Neuronal stem cell (in vitro differentiated cells): ENCODE measurements around the gene GRIK5.
A peak's percentile ranks its signal among the peaks of the same experiment; 100 is the strongest.

ENCODE experiments used
- DNase-seq: peaks from one replicate; pipeline ENCODE4 v3.0.0-alpha.2; 2013; ENCODE audit warnings: low spot score
- H2AFZ ChIP-seq: one replicate; pipeline ENCODE4 v1.6.1; 2013; ENCODE audit warnings: mild to moderate bottlenecking, low read length, inconsistent platforms
- H2AK5ac ChIP-seq: 2 replicates; pipeline ENCODE4 v1.6.1; 2013; ENCODE audit warnings: low read depth, mild to moderate bottlenecking, inconsistent platforms, low read length, moderate library complexity, mixed read lengths
- H2BK120ac ChIP-seq: 2 replicates; pipeline ENCODE4 v1.6.1; 2013; ENCODE audit warnings: low read depth, mild to moderate bottlenecking, inconsistent platforms, low read length, moderate library complexity, mixed read lengths
- H2BK12ac ChIP-seq: one replicate; pipeline ENCODE4 v1.6.1; 2013; ENCODE audit warnings: low read length, inconsistent platforms
- H2BK15ac ChIP-seq: 2 replicates; pipeline ENCODE4 v1.6.1; 2013; ENCODE audit warnings: mild to moderate bottlenecking, low read length, inconsistent platforms, mixed read lengths
- H2BK5ac ChIP-seq: one replicate; pipeline ENCODE4 v1.6.1; 2013; ENCODE audit warnings: inconsistent platforms, mild to moderate bottlenecking, low read length, moderate library complexity
- H3K14ac ChIP-seq: one replicate; pipeline ENCODE4 v1.6.1; 2013; ENCODE audit warnings: low read length, inconsistent platforms
- H3K18ac ChIP-seq: 2 replicates; pipeline ENCODE4 v1.6.1; 2013; ENCODE audit warnings: low read length, inconsistent platforms
- H3K23ac ChIP-seq: 2 replicates; pipeline ENCODE4 v1.6.1; 2013; ENCODE audit warnings: low read depth, mild to moderate bottlenecking, mixed read lengths, low read length, inconsistent platforms; ENCODE audit not compliant: poor library complexity
- H3K27ac ChIP-seq: replicated peaks from 3 replicates; pipeline ENCODE4 v1.5.1; 2013; ENCODE audit warnings: low read length, inconsistent platforms
- H3K27me3 ChIP-seq, 3 experiments: 2 replicates each; pipeline ENCODE4 v1.6.1; 2013; ENCODE audit warnings: low read length in 3 of 3, mild to moderate bottlenecking in 2 of 3, inconsistent platforms in 1 of 3, low read depth in 1 of 3, mixed read lengths in 1 of 3, moderate library complexity in 1 of 3; ENCODE audit not compliant: control insufficient read depth in 3 of 3, insufficient read depth in 3 of 3
- H3K36me3 ChIP-seq, 2 donors: replicated peaks in 1 of 2; 2 replicates each; pipeline ENCODE4 v1.6.1; 2013; ENCODE audit warnings: low read length in 2 of 2; ENCODE audit not compliant: control insufficient read depth in 2 of 2, insufficient read depth in 2 of 2
- H3K4ac ChIP-seq: 2 replicates; pipeline ENCODE4 v1.6.1; 2013; ENCODE audit warnings: inconsistent platforms, mild to moderate bottlenecking, low read length, moderate library complexity
- H3K4me1 ChIP-seq, 2 donors: 1 replicate in 1 of 2; 2 replicates in 1 of 2; pipeline ENCODE4 v1.6.1; 2013; ENCODE audit warnings: low read length in 2 of 2, low read depth in 1 of 2; ENCODE audit not compliant: control insufficient read depth in 2 of 2, insufficient read depth in 1 of 2
- H3K4me2 ChIP-seq: one replicate; pipeline ENCODE4 v1.6.1; 2013; ENCODE audit warnings: mild to moderate bottlenecking, low read length, inconsistent platforms; ENCODE audit not compliant: insufficient read depth, poor library complexity, severe bottlenecking
- H3K4me3 ChIP-seq, 2 donors: 2 replicates each; pipeline ENCODE4 v1.5.1; 2013; ENCODE audit warnings: low read length in 2 of 2, mild to moderate bottlenecking in 2 of 2, inconsistent platforms in 1 of 2, moderate library complexity in 1 of 2
- H3K79me1 ChIP-seq: one replicate; pipeline ENCODE4 v1.6.1; 2013; ENCODE audit warnings: low read depth, mild to moderate bottlenecking, inconsistent platforms, low read length, moderate library complexity
- H3K9ac ChIP-seq: one replicate; pipeline ENCODE4 v1.6.1; 2013; ENCODE audit warnings: mild to moderate bottlenecking, low read depth, low read length, inconsistent platforms; ENCODE audit not compliant: poor library complexity
- H3K9me3 ChIP-seq, 2 donors: replicated peaks in 1 of 2; 2 replicates each; pipeline versions ENCODE3 to v1.6.1; 2013; ENCODE audit warnings: low read length in 2 of 2, mild to moderate bottlenecking in 2 of 2, inconsistent platforms in 1 of 2, low read depth in 1 of 2, mixed read lengths in 1 of 2, moderate library complexity in 1 of 2; ENCODE audit not compliant: control insufficient read depth in 2 of 2, insufficient read depth in 1 of 2
- H4K8ac ChIP-seq: one replicate; pipeline ENCODE4 v1.6.1; 2013; ENCODE audit warnings: low read depth, mild to moderate bottlenecking, inconsistent platforms, low read length, moderate library complexity
- H4K91ac ChIP-seq: one replicate; pipeline ENCODE4 v1.6.1; 2013; ENCODE audit warnings: low read length, low read depth, mild to moderate bottlenecking, inconsistent platforms; ENCODE audit not compliant: poor library complexity
- WGBS, 2 donors: extraction: QIAGEN DNeasy Blood & Tissue Kit; methylation state at CpG; one replicate each; pipeline ENCODE4 v1.1.7; 2013; ENCODE audit warnings: missing lambda C conversion rate in 2 of 2, mixed read lengths in 1 of 2; ENCODE audit not compliant: insufficient read length in 2 of 2, insufficient replicate concordance in 1 of 2; ENCODE audit errors: extremely low coverage in 2 of 2; 5-methylcytosine and 5-hydroxymethylcytosine counted together

The GRIK5 gene

GRCh38 chr19:42062381-42062780, 7.6 kb downstream of the GRIK5 start:
- peaks cover 0 to 4% of the 10 kb centered on the region in 2 donors for H3K4me1 ChIP-seq
- H2AK5ac ChIP-seq: no peak overlapping the region
- no peak overlapping the region for H3K4me3 ChIP-seq
- peaks cover 0 to 39% of the 10 kb centered on the region in 2 donors for H3K36me3 ChIP-seq
- H2BK15ac ChIP-seq: no peak overlapping the region
- no peak overlapping the region for H4K91ac ChIP-seq
- H2BK12ac ChIP-seq: no peak overlapping the region
- H2AFZ ChIP-seq: no peak overlapping the region
- no peak overlapping the region for H3K14ac ChIP-seq
- H3K9me3 ChIP-seq: no peaks in the 10 kb centered on the region
- H3K4me2 ChIP-seq: no peak overlapping the region
- H2BK120ac ChIP-seq: no peak overlapping the region
- WGBS, 2 donors: no CpG with 5 or more reads among the region's 16 CpGs
- no peak overlapping the region for H4K8ac ChIP-seq
- no peak for DNase-seq
- H3K27ac ChIP-seq: no peak overlapping the region
- H3K27me3 ChIP-seq: peaks cover 0 to 4% (median 0%) of the 10 kb centered on the region in 3 experiments
- H3K9ac ChIP-seq: no peak overlapping the region
- no peak overlapping the region for H3K23ac ChIP-seq
- H3K18ac ChIP-seq: no peak overlapping the region
- H3K79me1 ChIP-seq: peaks cover 8% of the 10 kb centered on the region
- H2BK5ac ChIP-seq: no peak overlapping the region
- no peak overlapping the region for H3K4ac ChIP-seq

DNA sequence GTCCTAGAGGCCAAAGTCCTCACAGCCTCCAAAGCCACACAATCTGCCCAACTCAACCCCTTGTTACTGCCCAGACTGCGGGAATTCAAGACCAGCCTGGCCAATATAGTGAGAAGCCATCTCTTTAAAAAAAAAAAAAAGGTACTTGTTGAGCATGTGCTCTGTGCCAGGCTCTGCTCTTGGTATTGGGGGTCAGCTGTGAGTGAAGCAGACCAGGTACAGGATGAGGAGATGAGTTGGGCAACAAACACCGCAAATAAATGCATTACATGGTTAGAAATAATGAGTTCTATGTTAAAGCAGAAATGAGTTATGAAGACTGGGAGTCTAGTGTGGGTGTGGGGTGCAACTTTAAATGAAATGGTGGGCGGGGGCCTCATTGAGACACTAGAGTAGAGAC, 9.9 kb downstream of the GRIK5 start:
- Histone ChIP-seq H3K27ac (no peak overlapping the region), H3K4ac (no peak overlapping the region), H3K23ac (no peak overlapping the region), H3K9ac (no peak overlapping the region), H2BK120ac (no peak overlapping the region), H3K36me3 (peaks cover 0 to 46% of the 10 kb centered on the region in 2 donors), H3K4me1 (no peaks in the 10 kb centered on the region), H4K8ac (no peak overlapping the region), H3K14ac (no peak overlapping the region), H4K91ac (no peak overlapping the region), H3K4me3 (no peak overlapping the region), H3K18ac (no peak overlapping the region), H2AFZ (no peak overlapping the region), H2BK5ac (no peak overlapping the region), H3K79me1 (no peaks in the 10 kb centered on the region), H2BK15ac (no peak overlapping the region), H2BK12ac (no peak overlapping the region), H3K9me3 (no peaks in the 10 kb centered on the region), H3K27me3 (no peaks in the 10 kb centered on the region), H3K4me2 (no peak overlapping the region), H2AK5ac (no peak overlapping the region)
- no CpG with 5 or more reads among the region's 3 CpGs for WGBS, 2 donors
- DNase-seq: no peak

DNA sequence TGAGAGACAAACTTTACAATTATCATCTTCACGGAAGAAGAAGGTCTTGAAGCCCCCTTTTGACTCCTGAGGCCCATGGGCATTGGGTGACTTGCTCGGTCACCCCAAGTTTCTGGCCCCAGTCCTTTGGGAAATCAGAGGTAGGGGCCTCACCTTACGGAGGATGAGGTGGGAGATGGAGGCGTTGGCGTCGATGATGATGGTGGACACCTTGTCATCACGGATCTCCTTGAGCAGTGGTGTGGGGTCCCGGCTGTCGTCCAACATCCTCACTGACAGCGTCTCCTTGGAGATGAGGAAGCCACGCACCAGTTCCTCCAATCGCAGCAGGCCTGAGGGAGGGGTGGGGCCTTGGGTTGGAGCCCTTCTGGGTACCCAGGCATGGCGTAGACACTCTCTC, 10.8 kb downstream of the GRIK5 start:
- no peak overlapping the region for H3K23ac ChIP-seq
- WGBS, 2 donors: no CpG with 5 or more reads among the region's 13 CpGs
- H2BK12ac ChIP-seq: no peak overlapping the region
- no peaks in the 10 kb centered on the region for H3K4me1 ChIP-seq
- H3K79me1 ChIP-seq: no peaks in the 10 kb centered on the region
- H2AFZ ChIP-seq: no peak overlapping the region
- H2BK120ac ChIP-seq: no peak overlapping the region
- no peak overlapping the region for H2AK5ac ChIP-seq
- H3K27ac ChIP-seq: no peak overlapping the region
- no peaks in the 10 kb centered on the region for H3K9me3 ChIP-seq
- H3K4me2 ChIP-seq: no peak overlapping the region
- no peak overlapping the region for H4K8ac ChIP-seq
- no peak overlapping the region for H3K14ac ChIP-seq
- H3K4me3 ChIP-seq: peak overlapping the region in 1 of 2 donors; percentile 1
- H2BK15ac ChIP-seq: no peak overlapping the region
- H3K36me3 ChIP-seq: peaks cover 0 to 45% of the 10 kb centered on the region in 2 donors
- no peak overlapping the region for H4K91ac ChIP-seq
- no peak overlapping the region for H3K9ac ChIP-seq
- H3K18ac ChIP-seq: no peak overlapping the region
- no peak for DNase-seq
- H2BK5ac ChIP-seq: no peak overlapping the region
- no peaks in the 10 kb centered on the region for H3K27me3 ChIP-seq
- H3K4ac ChIP-seq: no peak overlapping the region

DNA sequence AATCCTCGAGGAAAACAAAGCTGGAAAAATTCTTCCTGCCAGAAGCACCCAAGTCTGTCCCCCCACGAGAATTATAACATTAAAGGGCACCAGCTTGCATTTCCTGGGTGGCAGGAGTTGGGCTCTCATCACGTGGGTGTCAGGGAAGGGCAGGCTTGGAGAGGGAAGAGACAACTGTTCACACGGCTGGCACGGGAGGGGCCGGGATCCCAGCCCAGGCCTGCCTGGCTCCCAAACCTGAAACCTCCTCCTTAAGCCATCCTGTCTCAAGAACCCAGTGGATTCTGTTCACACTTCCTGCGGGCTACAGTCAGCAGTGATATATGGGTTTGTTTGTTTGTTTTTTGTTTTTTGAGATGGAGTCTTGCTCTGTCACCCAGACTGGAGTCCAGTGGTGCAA, 12.2 kb downstream of the GRIK5 start:
- H4K8ac ChIP-seq: no peak overlapping the region
- no peaks in the 10 kb centered on the region for H3K79me1 ChIP-seq
- no peak overlapping the region for H3K4ac ChIP-seq
- WGBS, 2 donors: no CpG with 5 or more reads among the region's 7 CpGs
- no peak overlapping the region for H3K23ac ChIP-seq
- H2BK5ac ChIP-seq: no peak overlapping the region
- no peak overlapping the region for H3K4me3 ChIP-seq
- H4K91ac ChIP-seq: no peak overlapping the region
- H3K18ac ChIP-seq: no peak overlapping the region
- H3K27ac ChIP-seq: no peak overlapping the region
- H2BK15ac ChIP-seq: no peak overlapping the region
- no peak overlapping the region for H3K9ac ChIP-seq
- no peak overlapping the region for H3K4me2 ChIP-seq
- H3K4me1 ChIP-seq: no peaks in the 10 kb centered on the region
- no peak overlapping the region for H2BK120ac ChIP-seq
- H3K9me3 ChIP-seq: no peaks in the 10 kb centered on the region
- no peaks in the 10 kb centered on the region for H3K27me3 ChIP-seq
- H3K14ac ChIP-seq: no peak overlapping the region
- no peak overlapping the region for H2AK5ac ChIP-seq
- H3K36me3 ChIP-seq: peaks cover 0 to 49% of the 10 kb centered on the region in 2 donors
- no peak for DNase-seq
- H2BK12ac ChIP-seq: no peak overlapping the region
- no peak overlapping the region for H2AFZ ChIP-seq
